WTC11 (cell line): ENCODE measurements around the gene NUMBL. TPM values are rescaled to one million over a fixed set of nuclear protein-coding genes. Genes with fewer than 3 reads are reported as not detected.

Source experiments
- ATAC-seq: fragments of 200-7000 bp; cut with Tn5 transposase; 2 replicates; pipeline ENCODE4 v1.10.0; 2021; ENCODE audit warnings: mild to moderate bottlenecking, moderate library complexity
- CTCF ChIA-PET: fragments of 300-600 bp; sonication (Branson Sonifier 250); formaldehyde crosslinking; loops from one replicate; lab custom pipeline; 2021; ENCODE audit warnings: antibody characterized with exemption; lab: Charles Lee
- POLR2A ChIA-PET: fragments of 350-600 bp; sonication (Branson Sonifier 250); formaldehyde crosslinking; loops from one replicate; lab custom pipeline; 2021; ENCODE audit warnings: antibody characterized with exemption; lab: Charles Lee
- DNase-seq: peaks from one replicate; pipeline ENCODE4 v3.0.0; 2021; ENCODE audit warnings: low spot score
- H3K27ac Mint-ChIP-seq: 2 replicates; pipeline ENCODE4 v1.8.0; 2021; ENCODE audit warnings: mixed read lengths
- H3K27me3 Mint-ChIP-seq: 2 replicates; pipeline ENCODE4 v1.8.0; 2021; ENCODE audit warnings: low read depth, mild to moderate bottlenecking, moderate library complexity, mixed read lengths
- H3K36me3 Mint-ChIP-seq: 2 replicates; pipeline ENCODE4 v1.8.0; 2021; ENCODE audit warnings: mixed read lengths
- H3K4me1 Mint-ChIP-seq: 2 replicates; pipeline ENCODE4 v1.8.0; 2022; ENCODE audit warnings: mixed read lengths
- H3K4me3 Mint-ChIP-seq: 2 replicates; pipeline ENCODE4 v1.8.0; 2021; ENCODE audit warnings: mild to moderate bottlenecking, moderate library complexity, mixed read lengths
- H3K9me3 Mint-ChIP-seq: 2 replicates; pipeline ENCODE4 v1.8.0; 2021; ENCODE audit warnings: mixed read lengths
- ATF1 ChIP-seq: sonication (generic); formaldehyde crosslinking; IDR thresholded peaks from 2 replicates; pipeline ENCODE4 v1.8.1; 2023; ENCODE audit warnings: mild to moderate bottlenecking, moderate library complexity, missing genetic modification reagents
- ATF3 ChIP-seq: sonication (generic); formaldehyde crosslinking; conservative IDR thresholded peaks from 2 replicates; pipeline ENCODE4 v1.8.1; 2022; ENCODE audit warnings: mild to moderate bottlenecking, missing genetic modification reagents
- GRHL2 ChIP-seq: fragments of 250-450 bp; sonication (Bioruptor Pico); IDR thresholded peaks from 2 replicates; pipeline ENCODE4 v1.8.0; 2022; ENCODE audit warnings: mild to moderate bottlenecking, moderate library complexity; ENCODE audit not compliant: insufficient replicate concordance, severe bottlenecking
- NFYB ChIP-seq: sonication (generic); formaldehyde crosslinking; conservative IDR thresholded peaks from 2 replicates; pipeline ENCODE4 v1.8.0; 2022; ENCODE audit warnings: low read depth, missing genetic modification reagents
- RORB ChIP-seq: fragments of 250-450 bp; sonication (Bioruptor Pico); IDR thresholded peaks from 2 replicates; pipeline ENCODE4 v1.9.0; 2021; ENCODE audit warnings: mild to moderate bottlenecking
- SMAD3 ChIP-seq: sonication (generic); formaldehyde crosslinking; IDR thresholded peaks from 2 replicates; pipeline ENCODE4 v1.8.0; 2022; ENCODE audit warnings: missing genetic modification reagents, mild to moderate bottlenecking, borderline replicate concordance
- ZBTB43 ChIP-seq: sonication (generic); formaldehyde crosslinking; IDR thresholded peaks from 2 replicates; pipeline ENCODE4 v1.8.1; 2023; ENCODE audit warnings: mild to moderate bottlenecking, missing genetic modification reagents
- ZNF232 ChIP-seq: sonication (generic); formaldehyde crosslinking; IDR thresholded peaks from 2 replicates; pipeline ENCODE4 v1.8.0; 2022; ENCODE audit warnings: mild to moderate bottlenecking, missing genetic modification reagents
- ZNF281 ChIP-seq: sonication (generic); formaldehyde crosslinking; IDR thresholded peaks from 2 replicates; pipeline ENCODE4 v1.8.0; 2023; ENCODE audit warnings: mild to moderate bottlenecking, missing genetic modification reagents
- ZNF396 ChIP-seq: fragments of 250-450 bp; sonication (Bioruptor Pico); IDR thresholded peaks from 2 replicates; pipeline ENCODE4 v1.8.0; 2021; ENCODE audit warnings: mild to moderate bottlenecking, moderate library complexity, borderline replicate concordance
- ZNF423 ChIP-seq: fragments of 250-450 bp; sonication (Bioruptor Pico); IDR thresholded peaks from 2 replicates; pipeline ENCODE4 v2.1.2; 2022; ENCODE audit warnings: mild to moderate bottlenecking, moderate library complexity
- total RNA-seq: library from RNA; stranded (reverse); gene quantifications from 3 replicates; pipeline ENCODE4 v1.2.3, GENCODE V29; 2021
- TF ChIP-seq, protein P1 (sequence below): sonication (generic); formaldehyde crosslinking; IDR thresholded peaks from 2 replicates; pipeline ENCODE4 v1.8.1; 2022; ENCODE audit warnings: low read depth, missing genetic modification reagents, borderline replicate concordance
- TF ChIP-seq, protein P2 (sequence below): fragments of 250-450 bp; sonication (Bioruptor Pico); IDR thresholded peaks from 2 replicates; pipeline ENCODE4 v1.9.0; 2021; ENCODE audit warnings: mild to moderate bottlenecking
- TF ChIP-seq, protein P3 (sequence below): sonication (generic); formaldehyde crosslinking; IDR thresholded peaks from 2 replicates; pipeline ENCODE4 v1.8.0; 2022; ENCODE audit warnings: mild to moderate bottlenecking, missing genetic modification reagents

The NUMBL gene
- total RNA-seq, 1 experiment from 2014 or later, result 30.3 TPM

GRCh38 chr19:40723661-40724254, 33.3 kb upstream of the NUMBL start:
- peaks cover 35% of the 10 kb centered on the region for H3K36me3 Mint-ChIP-seq
- no peak overlapping the region for H3K27ac Mint-ChIP-seq
- POLR2A ChIA-PET, result no interaction called here
- H3K27me3 Mint-ChIP-seq, result no peaks in the 10 kb centered on the region
- no peak for TF ChIP-seq GRHL2 (CRISPR knock-in tag)
- no peak for TF ChIP-seq NFYB (CRISPR knock-in tag)
- no peak for TF ChIP-seq RORB
- TF ChIP-seq, protein P1, sequence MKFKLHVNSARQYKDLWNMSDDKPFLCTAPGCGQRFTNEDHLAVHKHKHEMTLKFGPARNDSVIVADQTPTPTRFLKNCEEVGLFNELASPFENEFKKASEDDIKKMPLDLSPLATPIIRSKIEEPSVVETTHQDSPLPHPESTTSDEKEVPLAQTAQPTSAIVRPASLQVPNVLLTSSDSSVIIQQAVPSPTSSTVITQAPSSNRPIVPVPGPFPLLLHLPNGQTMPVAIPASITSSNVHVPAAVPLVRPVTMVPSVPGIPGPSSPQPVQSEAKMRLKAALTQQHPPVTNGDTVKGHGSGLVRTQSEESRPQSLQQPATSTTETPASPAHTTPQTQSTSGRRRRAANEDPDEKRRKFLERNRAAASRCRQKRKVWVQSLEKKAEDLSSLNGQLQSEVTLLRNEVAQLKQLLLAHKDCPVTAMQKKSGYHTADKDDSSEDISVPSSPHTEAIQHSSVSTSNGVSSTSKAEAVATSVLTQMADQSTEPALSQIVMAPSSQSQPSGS (CRISPR knock-in tag), result no peak
- no peak for TF ChIP-seq ZNF232
- no peak for TF ChIP-seq ZNF423
- TF ChIP-seq, protein P2, sequence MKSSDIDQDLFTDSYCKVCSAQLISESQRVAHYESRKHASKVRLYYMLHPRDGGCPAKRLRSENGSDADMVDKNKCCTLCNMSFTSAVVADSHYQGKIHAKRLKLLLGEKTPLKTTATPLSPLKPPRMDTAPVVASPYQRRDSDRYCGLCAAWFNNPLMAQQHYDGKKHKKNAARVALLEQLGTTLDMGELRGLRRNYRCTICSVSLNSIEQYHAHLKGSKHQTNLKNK (CRISPR knock-in tag), result no peak
- TF ChIP-seq, all 79 proteins: peak for 0
- DNase-seq (no peak), ATAC-seq (no peak)
- Mint-ChIP-seq H3K4me1 (peaks cover 15% of the 10 kb centered on the region), H3K4me3 (no peak overlapping the region), H3K9me3 (peaks cover 4% of the 10 kb centered on the region; the same call in 1 of the 2 replicates)
- CTCF ChIA-PET, result no interaction called here

DNA sequence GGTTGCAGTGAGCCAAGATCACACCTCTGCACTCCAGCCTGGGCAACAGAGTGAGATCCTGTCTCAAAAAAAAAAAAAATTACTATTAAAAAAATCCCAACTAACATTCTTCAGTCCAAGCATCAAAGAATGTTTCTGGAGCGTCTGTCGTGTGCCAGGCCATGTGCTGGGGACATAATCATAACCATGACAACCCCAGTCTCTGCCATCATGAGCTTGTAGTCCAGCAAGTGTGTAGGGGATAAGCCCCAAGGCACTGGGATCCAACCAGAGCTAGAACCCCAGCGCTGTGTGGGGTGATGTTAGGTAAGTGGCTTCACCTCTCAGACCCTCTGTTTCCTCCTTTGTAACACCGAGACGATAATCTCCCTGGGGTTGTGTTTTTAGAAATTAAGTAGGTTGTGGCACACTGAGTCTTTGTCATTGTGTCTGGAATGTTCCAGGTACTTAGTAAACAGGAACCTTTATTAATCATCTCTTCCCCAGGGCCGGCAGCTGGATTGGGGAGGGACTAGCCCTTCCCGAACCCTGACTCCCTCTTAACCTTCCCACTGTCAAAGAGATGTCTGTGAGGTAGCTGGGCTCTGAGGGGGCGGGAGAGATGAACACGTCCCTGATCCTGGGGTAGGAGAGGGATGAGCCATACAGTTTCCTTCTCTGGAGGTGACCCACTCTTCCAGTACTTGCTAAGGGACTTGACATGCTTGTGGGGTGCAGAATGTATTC, 31.6 kb upstream of the NUMBL start:
- peaks cover 4% of the 10 kb centered on the region; the same call in 1 of the 2 replicates for H3K9me3 Mint-ChIP-seq
- POLR2A ChIA-PET, result interaction anchor here (0.7 to 1.2 kb wide), 2 partner anchors 56 to 1744 kb away, joined by 3 to 5 read pairs; partner anchors contain the start of gene RAB4B
- no peak for ATAC-seq

More for the DNA sequence above, 31.6 kb upstream of the NUMBL start:
- TF ChIP-seq ZNF396 (CRISPR knock-in tag) (no peak), ATF1 (CRISPR knock-in tag) (no peak), ZNF281 (CRISPR knock-in tag) (no peak), SMAD3 (no peak), ZBTB43 (CRISPR knock-in tag) (no peak), ATF3 (no peak)
- TF ChIP-seq, protein P3, sequence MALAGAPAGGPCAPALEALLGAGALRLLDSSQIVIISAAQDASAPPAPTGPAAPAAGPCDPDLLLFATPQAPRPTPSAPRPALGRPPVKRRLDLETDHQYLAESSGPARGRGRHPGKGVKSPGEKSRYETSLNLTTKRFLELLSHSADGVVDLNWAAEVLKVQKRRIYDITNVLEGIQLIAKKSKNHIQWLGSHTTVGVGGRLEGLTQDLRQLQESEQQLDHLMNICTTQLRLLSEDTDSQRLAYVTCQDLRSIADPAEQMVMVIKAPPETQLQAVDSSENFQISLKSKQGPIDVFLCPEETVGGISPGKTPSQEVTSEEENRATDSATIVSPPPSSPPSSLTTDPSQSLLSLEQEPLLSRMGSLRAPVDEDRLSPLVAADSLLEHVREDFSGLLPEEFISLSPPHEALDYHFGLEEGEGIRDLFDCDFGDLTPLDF (CRISPR knock-in tag), result no peak
- TF ChIP-seq, protein P1 (CRISPR knock-in tag), result no peak
- CTCF ChIA-PET, result interaction anchor here (0.7 to 2.1 kb wide), 5 partner anchors 20 to 540 kb away, joined by 3 to 9 read pairs (median 3); no protein-coding TSS in a partner anchor
- DNase-seq, result no peak
- Mint-ChIP-seq H3K27ac (no peak overlapping the region), H3K27me3 (no peaks in the 10 kb centered on the region), H3K36me3 (peaks cover 32% of the 10 kb centered on the region), H3K4me1 (peaks cover 22% of the 10 kb centered on the region), H3K4me3 (no peak overlapping the region)
